ENCODE measurements around the gene GARIN1A. TPM values are rescaled to one million over a fixed set of nuclear protein-coding genes. Genes with fewer than 3 reads are reported as not detected.

Gene GARIN1A
- total RNA-seq, 120 experiments from 2014 or later, result 5.5 to 26.0 (median 12.1) TPM

Other genes with a start within 250 kb of the GARIN1A start
- gene HILPDA, start 216.4 kb upstream of the GARIN1A start, total RNA-seq, result 100 to 1,000 TPM in 10 of 120 experiments, 10 to 100 TPM in 108, 1 to 10 TPM in 2; 8.6 to 287 (median 24.8) TPM
- gene METTL2B, start 195.5 kb upstream of the GARIN1A start, total RNA-seq, result 10 to 100 TPM; 19.8 to 45.2 (median 29.5) TPM
- gene CALU, start 67.1 kb downstream of the GARIN1A start, total RNA-seq, result 10 to 100 TPM; 27.1 to 47.0 (median 35.9) TPM
- gene OPN1SW, start 103.5 kb downstream of the GARIN1A start, total RNA-seq, result 1 to 10 TPM in 4 of 120 experiments, under 1 TPM in 4, not detected in 112; 0.39 to 7.6 (median 3.2) TPM
- 100 to 1,000 TPM in 65 of 120 experiments, 10 to 100 TPM in 55; 53.0 to 145 (median 101) TPM for gene CCDC136, start 119.7 kb downstream of the GARIN1A start, total RNA-seq
- 10 to 100 TPM in 70 of 120 experiments, 1 to 10 TPM in 50; 4.1 to 35.8 (median 10.9) TPM for gene FLNC, start 158.1 kb downstream of the GARIN1A start, total RNA-seq
- gene ATP6V1F, start 190.6 kb downstream of the GARIN1A start, total RNA-seq, result 100 to 1,000 TPM; 118 to 295 (median 219) TPM
- gene KCP, start 238.4 kb downstream of the GARIN1A start, total RNA-seq, result 1 to 10 TPM in 8 of 120 experiments, under 1 TPM in 105, not detected in 7; 0.15 to 1.5 (median 0.64) TPM